ENCODE results near the gene NFE2L2.
A peak's percentile ranks its signal among the peaks of the same experiment; 100 is the strongest.
"Not testable (repeated sequence)": the region's sequence is repeated elsewhere in the genome, so short reads cannot be mapped to it uniquely, and the experiment has no call there.

Gene NFE2L2

GRCh38 chr2:177279847-177280246, 15.3 kb upstream of the NFE2L2 start:
- DNase-seq, result no peak

- no peak for DNase-seq
These were observed 11.2 kb upstream of the NFE2L2 start for GRCh38 chr2:177275743-177276055.

GRCh38 chr2:177275040-177275742, 10.7 kb upstream of the NFE2L2 start:
- peak; percentile 23 for DNase-seq

- DNase-seq, result no peak
These were observed 8.9 kb upstream of the NFE2L2 start for GRCh38 chr2:177273408-177273807.

GRCh38 chr2:177272765-177273164, 8.2 kb upstream of the NFE2L2 start:
- DNase-seq, result no peak

- DNase-seq, result no peak
These were observed 7.6 kb upstream of the NFE2L2 start for GRCh38 chr2:177271981-177272666.

- DNase-seq, result no peak
These were observed 6.0 kb upstream of the NFE2L2 start for GRCh38 chr2:177270531-177270930.

GRCh38 chr2:177268901-177269300, 4.4 kb upstream of the NFE2L2 start:
- DNase-seq, result no peak

- DNase-seq, result no peak
These were observed 3.8 kb upstream of the NFE2L2 start for GRCh38 chr2:177268187-177268871.

- not testable (repeated sequence) for DNase-seq
These were observed 2.4 kb upstream of the NFE2L2 start for GRCh38 chr2:177266955-177267354.

GRCh38 chr2:177265824-177266817, 1.6 kb upstream of the NFE2L2 start:
- peak; percentile 50 for DNase-seq

GRCh38 chr2:177264209-177264692, 276 bp downstream of the NFE2L2 start:
- no peak for DNase-seq

- DNase-seq, result peak; percentile 98
These were observed 897 bp downstream of the NFE2L2 start for GRCh38 chr2:177263451-177264208.

GRCh38 chr2:177262958-177263450, 1.5 kb downstream of the NFE2L2 start:
- no peak for DNase-seq

- DNase-seq, result no peak
These were observed 2.4 kb downstream of the NFE2L2 start for GRCh38 chr2:177262092-177262491.

GRCh38 chr2:177261116-177262060, 3.1 kb downstream of the NFE2L2 start:
- DNase-seq, result no peak

- no peak for DNase-seq
These were observed 4.1 kb downstream of the NFE2L2 start for GRCh38 chr2:177260379-177260778.

- no peak for DNase-seq
These were observed 6.5 kb downstream of the NFE2L2 start for GRCh38 chr2:177258059-177258458.

GRCh38 chr2:177257471-177257870, 7.1 kb downstream of the NFE2L2 start:
- no peak for DNase-seq

- no peak for DNase-seq
These were observed 7.8 kb downstream of the NFE2L2 start for GRCh38 chr2:177256695-177257094.

Data from fibroblast of skin of abdomen (primary cell).